HAP-1 (cell line): ENCODE measurements around the gene CABCOCO1.

ENCODE experiments used
- DNase-seq, 2 experiments: peaks; one replicate each; pipeline ENCODE4 v3.0.0-alpha.2; 2016 to 2020; ENCODE audit warnings: low spot score in 2 of 2
- H3K27me3 ChIP-seq: fragments of 250-450 bp; sonication (Bioruptor Pico); 2 replicates; pipeline ENCODE4 v1.5.1; 2020; ENCODE audit warnings: low read depth, mild to moderate bottlenecking, moderate library complexity
- H3K36me3 ChIP-seq: fragments of 250-450 bp; sonication (Bioruptor Pico); replicated peaks from 2 replicates; pipeline ENCODE4 v1.5.1; 2020; ENCODE audit warnings: mild to moderate bottlenecking
- H3K4me1 ChIP-seq: fragments of 250-450 bp; sonication (Bioruptor Pico); 2 replicates; pipeline ENCODE4 v1.5.1; 2020; ENCODE audit warnings: mild to moderate bottlenecking
- H3K4me3 ChIP-seq: fragments of 250-450 bp; sonication (Bioruptor Pico); 2 replicates; pipeline ENCODE4 v1.5.1; 2020; ENCODE audit warnings: mild to moderate bottlenecking, moderate library complexity
- H3K9me3 ChIP-seq: fragments of 250-450 bp; sonication (Bioruptor Pico); 2 replicates; pipeline ENCODE4 v1.5.1; 2020; ENCODE audit warnings: mild to moderate bottlenecking, moderate library complexity
- in situ Hi-C: fragments of 300-500 bp; cut with MboI; formaldehyde crosslinking; loops from 3 replicates; pipeline ENCODE4 v1.14.3; 2020; ENCODE audit warnings: low sequenced_read_pairs, inconsistent platforms, mixed read lengths

CABCOCO1 gene

GRCh38 chr10:61779950-61780659 lies 117.4 kb downstream of the CABCOCO1 start:
- Histone ChIP-seq H3K36me3 (no peaks in the 10 kb centered on the region), H3K4me1 (no peaks in the 10 kb centered on the region), H3K4me3 (no peak overlapping the region), H3K27me3 (no peaks in the 10 kb centered on the region), H3K9me3 (no peaks in the 10 kb centered on the region)
- DNase-seq: no peak
- in situ Hi-C loops: no loop called here

GRCh38 chr10:61780732-61781131 lies 118.0 kb downstream of the CABCOCO1 start:
- H3K4me1 ChIP-seq: no peaks in the 10 kb centered on the region
- H3K4me3 ChIP-seq: no peak overlapping the region
- no peaks in the 10 kb centered on the region for H3K36me3 ChIP-seq
- no peak for DNase-seq
- H3K9me3 ChIP-seq: no peaks in the 10 kb centered on the region
- H3K27me3 ChIP-seq: no peaks in the 10 kb centered on the region
- in situ Hi-C loops: no loop called here

- H3K4me1 ChIP-seq: peaks cover 6% of the 10 kb centered on the region
- H3K4me3 ChIP-seq: no peak overlapping the region
- H3K36me3 ChIP-seq: no peaks in the 10 kb centered on the region
- no peaks in the 10 kb centered on the region for H3K27me3 ChIP-seq
- H3K9me3 ChIP-seq: no peaks in the 10 kb centered on the region
- in situ Hi-C loops: no loop called here
- DNase-seq: no peak
Measured at GRCh38 chr10:61781969-61782403, 119.3 kb downstream of the CABCOCO1 start.

- Histone ChIP-seq H3K36me3 (no peaks in the 10 kb centered on the region), H3K4me1 (peaks cover 6% of the 10 kb centered on the region), H3K4me3 (no peak overlapping the region), H3K27me3 (no peaks in the 10 kb centered on the region), H3K9me3 (no peaks in the 10 kb centered on the region)
- in situ Hi-C loops: no loop called here
- DNase-seq: no peak
Measured at GRCh38 chr10:61784354-61785133, 121.8 kb downstream of the CABCOCO1 start.

GRCh38 chr10:61785473-61786105 lies 122.9 kb downstream of the CABCOCO1 start:
- Histone ChIP-seq H3K27me3 (no peaks in the 10 kb centered on the region), H3K4me1 (peaks cover 6% of the 10 kb centered on the region), H3K4me3 (no peak overlapping the region), H3K36me3 (no peaks in the 10 kb centered on the region), H3K9me3 (no peaks in the 10 kb centered on the region)
- DNase-seq: no peak
- in situ Hi-C loops: no loop called here

GRCh38 chr10:61786728-61787127 lies 124.0 kb downstream of the CABCOCO1 start:
- in situ Hi-C loops: no loop called here
- Histone ChIP-seq H3K27me3 (no peaks in the 10 kb centered on the region), H3K36me3 (no peaks in the 10 kb centered on the region), H3K9me3 (no peaks in the 10 kb centered on the region), H3K4me3 (no peak overlapping the region), H3K4me1 (peaks cover 6% of the 10 kb centered on the region)
- DNase-seq: no peak

- Histone ChIP-seq H3K4me1 (peaks cover 6% of the 10 kb centered on the region), H3K4me3 (no peak overlapping the region), H3K27me3 (no peaks in the 10 kb centered on the region), H3K9me3 (no peaks in the 10 kb centered on the region), H3K36me3 (no peaks in the 10 kb centered on the region)
- DNase-seq: no peak
- in situ Hi-C loops: no loop called here
Measured at GRCh38 chr10:61787170-61787569, 124.4 kb downstream of the CABCOCO1 start.

- in situ Hi-C loops: no loop called here
- H3K4me3 ChIP-seq: no peak overlapping the region
Measured at GRCh38 chr10:61789031-61789430, 126.3 kb downstream of the CABCOCO1 start.

GRCh38 chr10:61791216-61791615 lies 128.5 kb downstream of the CABCOCO1 start:
- Histone ChIP-seq H3K9me3 (no peaks in the 10 kb centered on the region), H3K36me3 (no peaks in the 10 kb centered on the region), H3K4me1 (peaks cover 4% of the 10 kb centered on the region), H3K4me3 (no peak overlapping the region), H3K27me3 (no peaks in the 10 kb centered on the region)
- DNase-seq: no peak
- in situ Hi-C loops: no loop called here

More at GRCh38 chr10:61789031-61789430, 126.3 kb downstream of the CABCOCO1 start:
- no peak for DNase-seq
- H3K36me3 ChIP-seq: no peaks in the 10 kb centered on the region
- H3K9me3 ChIP-seq: no peaks in the 10 kb centered on the region
- no peaks in the 10 kb centered on the region for H3K27me3 ChIP-seq
- peaks cover 6% of the 10 kb centered on the region for H3K4me1 ChIP-seq

GRCh38 chr10:61792097-61792716 lies 129.5 kb downstream of the CABCOCO1 start:
- no peaks in the 10 kb centered on the region for H3K36me3 ChIP-seq
- no peak overlapping the region for H3K4me3 ChIP-seq
- H3K9me3 ChIP-seq: no peaks in the 10 kb centered on the region
- no peaks in the 10 kb centered on the region for H3K27me3 ChIP-seq
- no peak for DNase-seq
- in situ Hi-C loops: no loop called here
- no peaks in the 10 kb centered on the region for H3K4me1 ChIP-seq

- no peak for DNase-seq
- no peaks in the 10 kb centered on the region for H3K4me1 ChIP-seq
- H3K27me3 ChIP-seq: no peaks in the 10 kb centered on the region
- H3K36me3 ChIP-seq: no peaks in the 10 kb centered on the region
- H3K4me3 ChIP-seq: no peak overlapping the region
- H3K9me3 ChIP-seq: no peaks in the 10 kb centered on the region
- in situ Hi-C loops: no loop called here
Measured at GRCh38 chr10:61792921-61793320, 130.2 kb downstream of the CABCOCO1 start.

GRCh38 chr10:61793760-61794703 lies 131.3 kb downstream of the CABCOCO1 start:
- H3K9me3 ChIP-seq: no peaks in the 10 kb centered on the region
- no peaks in the 10 kb centered on the region for H3K4me1 ChIP-seq
- no peaks in the 10 kb centered on the region for H3K36me3 ChIP-seq
- no peak overlapping the region for H3K4me3 ChIP-seq
- in situ Hi-C loops: no loop called here
- DNase-seq: no peak
- no peaks in the 10 kb centered on the region for H3K27me3 ChIP-seq

- H3K9me3 ChIP-seq: no peaks in the 10 kb centered on the region
- in situ Hi-C loops: no loop called here
- no peak for DNase-seq
- no peaks in the 10 kb centered on the region for H3K27me3 ChIP-seq
- no peak overlapping the region for H3K4me3 ChIP-seq
- no peaks in the 10 kb centered on the region for H3K4me1 ChIP-seq
- H3K36me3 ChIP-seq: no peaks in the 10 kb centered on the region
Measured at GRCh38 chr10:61795147-61795546, 132.4 kb downstream of the CABCOCO1 start.
